Measurements from ENCODE around the gene PTPRT. TPM values are rescaled to one million over a fixed set of nuclear protein-coding genes. Genes with fewer than 3 reads are reported as not detected.

The PTPRT gene
- total RNA-seq, 4 donors from 2014 or later = under 0.01 to 0.64 (median 0.40) TPM

DNA sequence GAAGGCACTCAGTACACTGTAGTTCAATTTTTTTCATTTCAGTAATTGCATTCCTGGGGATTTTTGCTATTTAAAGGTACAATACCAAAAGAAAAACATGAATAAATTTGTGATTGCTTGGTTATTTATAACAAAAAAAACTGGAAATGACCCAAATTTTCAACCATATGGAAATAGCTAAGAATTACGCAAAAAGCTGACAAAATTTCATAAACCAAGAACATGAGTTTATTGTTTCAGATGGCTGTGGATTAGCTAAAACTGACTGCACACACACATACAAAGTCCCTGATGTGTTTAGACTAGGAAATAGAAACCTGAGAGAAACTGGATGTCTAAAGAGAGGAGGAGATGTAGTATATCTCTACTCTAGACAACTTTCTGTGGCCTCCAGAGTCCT is 853.1 kb downstream of the PTPRT start:
- no peak overlapping the region for H3K4me3 ChIP-seq
- no peaks in the 10 kb centered on the region for H3K9me3 ChIP-seq
- H3K27me3 ChIP-seq = no peaks in the 10 kb centered on the region
- H3K36me3 ChIP-seq = no peaks in the 10 kb centered on the region
- H3K27ac ChIP-seq = no peak overlapping the region
- intact Hi-C loops (cut with DNase I; ENCODE audit: low total_unique reads) = no loop called here
- TF ChIP-seq CTCF (IDR thresholded peaks at IDR 0.05) (no peak), POLR2AphosphoS5 (IDR thresholded peaks at IDR 0.05) (no peak), EP300 (IDR thresholded peaks at IDR 0.05; ENCODE audit: low read depth) (no peak), POLR2A (IDR thresholded peaks at IDR 0.05) (no peak)
- in situ Hi-C loops (cut with MboI; ENCODE audit: low pct_ligation_motif_present in 1 of 4, low pct_unique_long_range_greater_than_20kb in 1 of 4, low sequenced_read_pairs in 3 of 4) = no loop called here
- WGBS, 2 donors (ENCODE audit: low coverage in 1 of 2) = 71 to 86% methylated on average over 1 of the region's 1 CpG
- DNase-seq = no peak
- no peaks in the 10 kb centered on the region for H3K4me1 ChIP-seq

DNA sequence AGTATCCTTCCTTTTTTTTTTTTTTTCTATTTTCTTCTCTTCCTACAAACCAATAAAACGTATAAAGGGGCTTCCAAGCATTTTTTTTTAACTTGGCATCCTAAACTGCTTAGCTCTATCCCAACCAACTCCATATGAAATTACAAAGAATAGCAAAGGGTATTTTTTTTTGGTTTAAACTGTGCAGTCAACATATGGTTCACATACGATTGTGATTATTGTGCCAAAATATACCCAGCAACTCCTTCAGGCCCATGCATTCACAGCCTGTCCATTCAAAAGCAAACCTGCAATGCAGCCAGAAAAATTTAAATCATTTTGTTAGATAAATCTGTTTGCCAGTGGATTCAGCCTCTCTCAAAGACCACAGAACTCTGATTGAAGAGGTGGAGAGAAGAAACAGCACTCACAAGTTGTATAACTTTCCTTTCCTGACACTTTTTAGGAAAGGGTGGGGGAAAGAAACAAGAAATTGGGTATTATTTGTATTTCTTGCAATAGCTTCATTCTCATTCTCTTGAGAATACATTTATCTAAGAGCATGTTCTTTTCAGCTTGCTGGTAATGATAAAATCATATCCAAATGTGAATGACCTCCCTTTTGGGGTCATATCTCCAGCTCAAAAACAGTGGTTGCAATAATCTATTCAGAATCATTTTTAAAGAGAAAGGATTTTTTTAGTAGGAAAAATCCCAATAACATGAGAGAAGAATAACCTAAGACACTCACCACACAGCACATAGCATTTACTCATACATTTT is 870.3 kb downstream of the PTPRT start:
- no peaks in the 10 kb centered on the region for H3K27me3 ChIP-seq
- H3K36me3 ChIP-seq = no peaks in the 10 kb centered on the region
- WGBS, 2 donors (ENCODE audit: low coverage in 1 of 2) = 54 to 57% methylated on average over 2 of the region's 2 CpGs
- H3K4me1 ChIP-seq = no peaks in the 10 kb centered on the region
- no peak overlapping the region for H3K27ac ChIP-seq
- H3K4me3 ChIP-seq = no peak overlapping the region
- in situ Hi-C loops (cut with MboI; ENCODE audit: low pct_ligation_motif_present in 1 of 4, low pct_unique_long_range_greater_than_20kb in 1 of 4, low sequenced_read_pairs in 3 of 4) = no loop called here
- TF ChIP-seq POLR2A (IDR thresholded peaks at IDR 0.05) (no peak), POLR2AphosphoS5 (IDR thresholded peaks at IDR 0.05) (no peak), CTCF (IDR thresholded peaks at IDR 0.05) (no peak), EP300 (IDR thresholded peaks at IDR 0.05; ENCODE audit: low read depth) (no peak)
- no peaks in the 10 kb centered on the region for H3K9me3 ChIP-seq
- no peak for DNase-seq
- intact Hi-C loops (cut with DNase I; ENCODE audit: low total_unique reads) = no loop called here

DNA sequence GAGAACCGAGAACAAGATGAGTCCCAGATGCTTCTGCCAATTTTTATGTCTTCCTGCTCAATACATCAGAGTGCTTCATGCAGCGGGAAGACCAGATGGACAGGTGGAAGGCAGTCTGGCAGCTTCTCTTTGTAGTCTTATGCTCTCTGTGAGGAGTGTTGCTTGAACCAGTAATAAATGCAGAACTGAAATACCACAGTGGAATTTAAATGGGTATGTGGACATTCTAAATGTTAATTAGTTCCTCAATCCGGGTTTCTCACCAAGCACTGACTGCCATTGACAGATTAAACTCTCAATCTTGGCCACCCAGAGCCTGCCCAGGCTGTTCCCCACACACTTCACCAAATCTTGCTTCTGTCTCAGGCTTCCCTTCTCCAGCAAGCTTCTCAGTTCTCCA is 876.0 kb downstream of the PTPRT start:
- H3K4me3 ChIP-seq = no peak overlapping the region
- H3K4me1 ChIP-seq = no peaks in the 10 kb centered on the region
- TF ChIP-seq EP300 (IDR thresholded peaks at IDR 0.05; ENCODE audit: low read depth) (no peak), CTCF (IDR thresholded peaks at IDR 0.05) (no peak), POLR2A (IDR thresholded peaks at IDR 0.05) (no peak), POLR2AphosphoS5 (IDR thresholded peaks at IDR 0.05) (no peak)
- intact Hi-C loops (cut with DNase I; ENCODE audit: low total_unique reads) = no loop called here
- H3K27ac ChIP-seq = no peak overlapping the region
- DNase-seq = no peak
- 59 to 80% methylated on average over 3 of the region's 3 CpGs for WGBS, 2 donors (ENCODE audit: low coverage in 1 of 2)
- H3K36me3 ChIP-seq = no peaks in the 10 kb centered on the region
- H3K9me3 ChIP-seq = no peaks in the 10 kb centered on the region
- no peaks in the 10 kb centered on the region for H3K27me3 ChIP-seq
- in situ Hi-C loops (cut with MboI; ENCODE audit: low pct_ligation_motif_present in 1 of 4, low pct_unique_long_range_greater_than_20kb in 1 of 4, low sequenced_read_pairs in 3 of 4) = no loop called here

DNA sequence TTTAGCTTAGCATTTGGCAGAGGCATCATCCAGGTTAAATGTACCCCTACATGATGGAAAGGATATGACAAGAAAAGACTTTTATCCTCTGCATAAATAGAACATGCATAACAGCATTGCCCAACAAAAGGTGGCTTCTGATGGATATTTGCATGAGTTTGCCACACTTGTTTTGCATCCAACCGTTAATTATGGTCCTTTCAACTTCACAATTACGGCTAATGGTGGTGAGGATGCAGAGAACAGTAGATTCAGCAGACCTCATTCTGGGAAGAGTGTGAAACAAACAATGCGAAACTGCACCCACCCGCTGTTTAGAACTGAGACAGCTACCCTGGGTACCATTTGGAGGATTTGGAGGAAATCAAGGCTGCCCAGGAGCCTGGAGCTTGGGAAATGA is 880.7 kb downstream of the PTPRT start:
- WGBS, 2 donors (ENCODE audit: low coverage in 1 of 2) = 48 to 67% methylated on average over 4 of the region's 4 CpGs
- Histone ChIP-seq H3K27me3 (no peaks in the 10 kb centered on the region), H3K4me1 (no peaks in the 10 kb centered on the region), H3K9me3 (no peaks in the 10 kb centered on the region), H3K36me3 (no peaks in the 10 kb centered on the region), H3K4me3 (no peak overlapping the region), H3K27ac (no peak overlapping the region)
- no peak for DNase-seq
- in situ Hi-C loops (cut with MboI; ENCODE audit: low pct_ligation_motif_present in 1 of 4, low pct_unique_long_range_greater_than_20kb in 1 of 4, low sequenced_read_pairs in 3 of 4) = no loop called here
- TF ChIP-seq POLR2A (IDR thresholded peaks at IDR 0.05) = no peak
- no peak for TF ChIP-seq CTCF (IDR thresholded peaks at IDR 0.05)
- no peak for TF ChIP-seq EP300 (IDR thresholded peaks at IDR 0.05; ENCODE audit: low read depth)
- TF ChIP-seq POLR2AphosphoS5 (IDR thresholded peaks at IDR 0.05) = no peak
- intact Hi-C loops (cut with DNase I; ENCODE audit: low total_unique reads) = no loop called here

Data from transverse colon (tissue), 4 donors.